Stimulated activated CD8-positive, alpha-beta memory T cell treated with anti-CD3 and anti-CD28 coated beads, Interleukin-4, amount 100 ng/mL, for 1 hour (primary cell): ENCODE data around the gene CLCN6.
"Not testable (repeated sequence)": the region's sequence is repeated elsewhere in the genome, so short reads cannot be mapped to it uniquely, and the experiment has no call there.

Experiments
- DNase-seq, 2 donors: peaks; one replicate each; pipeline ENCODE4 v3.0.0-alpha.2; 2020; ENCODE audit warnings: low read depth in 2 of 2, low spot score in 1 of 2

The CLCN6 gene

DNA sequence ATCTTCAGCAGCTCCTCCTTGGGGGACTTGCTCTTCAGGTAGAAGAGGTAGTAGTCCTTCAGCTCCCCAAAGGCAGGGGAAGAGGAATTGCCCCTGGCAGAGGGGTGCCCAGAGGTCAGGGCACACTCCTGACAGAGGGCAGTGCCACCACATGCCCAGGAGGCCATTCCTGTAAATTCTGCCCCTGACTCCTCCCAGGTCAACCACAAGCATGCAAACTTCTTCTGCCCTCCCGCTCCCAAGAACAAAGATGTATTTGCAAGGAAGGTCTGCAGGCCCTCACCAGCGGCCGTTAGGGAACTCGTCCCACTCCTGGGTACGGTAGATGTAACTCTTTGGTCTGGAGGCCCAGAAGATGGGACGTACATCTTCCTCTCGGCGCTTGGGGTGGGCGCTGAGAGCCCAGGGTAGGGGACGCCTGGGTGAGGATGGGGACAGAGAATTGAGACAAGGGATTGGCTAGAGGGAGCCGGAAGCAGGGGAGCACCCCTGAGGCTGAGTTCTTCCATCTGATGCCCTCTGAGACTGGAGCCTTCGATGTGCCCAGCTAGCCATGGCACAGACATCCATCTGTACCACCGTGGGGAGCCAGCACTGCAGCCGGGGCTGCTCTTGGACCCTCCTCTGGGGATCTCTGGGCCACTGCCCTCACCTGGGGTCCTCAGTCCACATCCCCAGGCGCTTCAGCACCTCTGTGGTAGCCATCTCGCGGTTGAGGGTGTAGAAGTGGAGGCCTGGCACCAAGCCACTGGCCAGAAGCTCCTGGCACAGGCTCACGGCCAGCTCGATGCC, 11.3 kb upstream of the CLCN6 start:
- DNase-seq: no peak

DNA sequence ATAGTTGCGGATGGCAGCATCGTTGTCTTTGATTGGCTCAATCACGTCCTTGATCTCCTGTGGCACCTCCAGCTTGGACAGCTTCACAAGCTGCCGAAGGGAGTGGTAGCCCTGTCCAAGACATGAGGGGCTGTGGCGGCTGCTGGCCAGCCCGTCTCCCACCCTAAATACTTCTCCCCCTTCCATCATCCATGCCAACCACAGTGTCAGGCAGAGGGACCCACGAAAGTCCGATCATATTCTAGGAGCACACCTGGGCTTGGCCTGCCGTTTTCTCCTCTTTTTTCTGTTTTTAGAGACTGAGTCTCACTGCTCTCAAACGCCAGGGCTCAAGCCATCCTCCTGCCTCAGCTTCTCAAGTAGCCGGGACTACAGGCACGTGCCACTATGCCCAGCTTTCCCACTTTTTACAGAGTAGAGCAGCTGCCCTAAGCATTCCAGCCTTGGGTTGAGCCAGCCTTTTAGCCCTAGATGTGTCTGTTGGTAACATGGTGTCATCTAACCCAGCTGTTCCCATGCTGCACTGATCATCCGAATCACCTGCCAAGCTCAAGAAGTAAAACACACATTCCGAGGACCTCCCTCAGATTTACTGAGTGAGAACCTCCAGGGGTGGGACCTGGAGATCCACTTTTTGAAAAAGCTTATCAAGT, 10.6 kb upstream of the CLCN6 start:
- DNase-seq: no peak

DNA sequence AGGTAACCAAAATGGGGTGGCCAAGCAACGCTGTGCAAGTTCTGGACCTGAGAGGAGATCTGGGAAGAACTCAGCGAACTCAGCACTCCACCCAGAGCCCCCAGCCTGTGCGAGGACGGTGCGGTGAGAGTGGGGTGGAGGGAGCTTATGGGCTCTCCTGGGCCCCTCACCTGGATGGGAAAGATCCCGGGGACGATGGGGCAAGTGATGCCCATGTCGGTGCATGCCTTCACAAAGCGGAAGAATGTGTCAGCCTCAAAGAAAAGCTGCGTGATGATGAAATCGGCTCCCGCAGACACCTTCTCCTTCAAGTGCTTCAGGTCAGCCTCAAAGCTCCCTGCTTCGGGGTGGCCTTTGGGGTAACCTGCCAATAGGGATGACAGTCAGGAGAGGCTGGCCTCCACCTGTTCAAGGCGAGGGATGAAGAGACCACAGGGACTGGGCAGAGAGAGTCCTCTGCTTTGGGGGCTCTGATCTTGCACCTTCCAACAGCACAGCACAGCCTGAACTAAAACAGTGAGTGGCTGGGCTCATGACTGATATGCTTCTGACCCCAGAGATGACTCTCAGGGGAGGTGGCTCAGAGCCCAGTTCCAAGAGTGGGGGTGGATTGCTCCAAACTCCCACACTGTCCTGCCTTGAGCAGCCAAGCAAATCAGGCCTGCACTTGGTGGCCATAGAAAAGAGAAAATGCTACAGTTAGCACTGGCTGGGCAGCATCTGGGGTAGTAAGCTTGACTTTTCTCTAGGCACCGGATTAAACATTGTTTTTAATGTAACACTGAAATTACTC, 9.8 kb upstream of the CLCN6 start:
- no peak for DNase-seq

DNA sequence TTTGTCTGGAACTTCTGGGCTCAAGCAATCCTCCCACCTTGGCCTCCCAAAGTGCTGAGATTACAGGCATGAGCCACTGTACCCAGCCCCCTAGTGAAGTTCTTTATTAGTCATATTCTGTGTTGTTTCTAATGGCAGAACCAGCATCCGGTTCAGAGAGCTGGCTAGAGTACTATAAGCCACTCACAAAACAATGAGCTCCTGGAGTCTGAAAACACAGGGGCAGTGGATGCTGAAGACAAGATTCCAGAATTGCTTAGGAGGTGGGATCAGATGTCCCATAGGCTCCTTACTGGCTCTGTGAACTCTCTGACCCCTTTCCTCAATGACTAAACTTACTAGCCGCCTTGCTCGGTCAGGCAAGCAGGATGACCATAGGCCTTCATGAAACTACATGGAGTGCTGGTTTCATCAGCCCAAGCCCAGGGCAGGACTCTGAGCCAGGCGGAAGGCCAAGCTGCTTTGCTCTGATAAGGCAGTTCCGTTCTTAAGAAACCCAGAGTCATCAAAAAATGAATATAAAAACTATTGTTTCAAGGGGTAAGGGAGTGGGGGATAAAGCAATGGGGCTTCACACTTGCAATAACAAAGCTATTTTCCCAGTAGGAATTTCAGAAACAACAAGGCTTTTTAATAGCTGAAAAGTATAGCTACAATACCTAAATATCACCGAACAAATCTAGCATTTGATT, 8.3 kb upstream of the CLCN6 start:
- no peak for DNase-seq

DNA sequence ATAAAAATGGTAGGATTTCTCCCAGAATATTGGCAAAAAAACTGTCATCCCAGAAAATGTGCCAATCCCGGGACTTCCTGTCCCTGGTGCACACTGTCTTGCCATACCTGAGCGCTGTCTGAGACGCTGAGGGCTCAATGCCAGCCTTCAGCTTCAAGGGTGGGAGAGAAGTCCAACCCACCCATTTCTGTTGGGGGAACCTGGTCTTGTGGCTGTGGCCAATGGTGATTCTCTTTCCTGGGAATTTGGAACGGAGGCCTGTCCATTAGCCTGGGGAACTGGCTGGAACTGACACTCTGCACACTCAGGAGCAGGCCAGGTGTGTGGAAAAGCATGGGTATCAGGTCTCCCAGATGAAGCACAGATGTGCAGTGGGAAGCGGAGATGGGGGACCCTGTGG, 6.9 kb upstream of the CLCN6 start:
- DNase-seq: no peak

DNA sequence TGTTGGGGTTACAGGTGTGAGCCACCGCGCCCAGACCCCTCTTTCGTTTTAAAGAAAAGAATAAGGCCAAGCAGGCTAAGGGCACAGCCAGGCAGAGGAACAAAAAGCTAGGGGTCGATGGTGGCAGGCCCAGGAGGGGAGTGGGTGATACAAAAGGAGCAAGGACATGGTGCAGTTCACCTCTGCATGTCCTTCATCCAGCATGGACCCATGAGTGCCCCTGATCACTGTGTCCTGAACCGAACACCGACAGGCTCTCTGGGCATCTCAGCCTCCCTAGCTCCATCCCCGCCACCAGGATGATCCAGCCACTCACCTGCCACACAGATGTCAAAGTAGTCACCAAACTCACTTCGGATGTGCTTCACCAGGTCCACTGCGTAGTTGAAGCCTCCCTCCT, 6.1 kb upstream of the CLCN6 start:
- DNase-seq: no peak

DNA sequence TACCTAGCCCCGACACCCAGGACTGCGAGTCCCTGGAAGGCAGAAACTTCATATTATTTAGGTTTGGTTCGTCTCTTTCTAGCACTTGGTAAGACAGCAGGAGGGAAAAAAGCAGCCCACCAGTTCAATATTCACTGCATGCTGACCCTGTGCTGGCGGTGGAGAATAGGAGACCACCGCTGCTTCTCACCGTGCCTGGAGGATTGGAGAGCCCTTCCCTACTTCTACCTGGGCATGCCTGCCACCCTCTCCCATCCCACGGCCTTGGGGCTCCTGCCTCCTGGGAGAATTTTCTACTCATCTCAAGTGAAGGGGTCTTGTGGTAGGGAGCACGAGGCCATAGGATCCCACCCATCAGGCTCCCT, 5.6 kb upstream of the CLCN6 start:
- DNase-seq: no peak

DNA sequence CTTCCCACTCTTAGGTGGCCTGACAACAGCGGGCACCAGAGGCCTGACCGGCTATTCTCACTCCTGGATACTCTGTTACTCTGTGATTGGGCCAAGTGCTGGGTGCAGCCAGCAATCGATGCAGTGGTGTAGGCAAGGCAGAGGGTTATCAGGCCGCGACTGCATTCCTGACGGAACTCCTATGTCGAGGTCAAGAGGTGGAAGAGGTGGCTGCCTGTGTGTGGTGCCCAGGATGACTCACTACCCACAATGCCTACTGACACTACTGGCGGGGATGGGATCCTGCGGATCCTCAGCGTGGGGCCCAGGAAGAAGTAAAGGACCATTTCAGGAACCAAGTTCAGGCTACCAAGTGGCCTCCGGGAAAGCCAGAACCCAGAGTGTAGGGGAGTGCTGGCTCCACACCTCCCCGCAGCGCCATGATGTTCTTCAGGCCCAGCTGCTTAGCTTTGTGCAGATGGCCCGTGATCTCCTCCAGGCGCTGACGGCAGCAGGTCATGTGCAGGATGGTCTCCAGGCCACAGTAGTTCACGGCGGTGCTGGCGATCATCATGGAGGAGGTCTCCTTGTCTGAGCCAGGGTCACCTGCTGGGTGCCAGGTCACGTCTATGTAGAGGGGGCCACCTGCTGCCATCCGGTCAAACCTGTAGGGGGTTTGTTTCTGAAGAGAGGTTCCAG, 5.1 kb upstream of the CLCN6 start:
- DNase-seq: no peak

DNA sequence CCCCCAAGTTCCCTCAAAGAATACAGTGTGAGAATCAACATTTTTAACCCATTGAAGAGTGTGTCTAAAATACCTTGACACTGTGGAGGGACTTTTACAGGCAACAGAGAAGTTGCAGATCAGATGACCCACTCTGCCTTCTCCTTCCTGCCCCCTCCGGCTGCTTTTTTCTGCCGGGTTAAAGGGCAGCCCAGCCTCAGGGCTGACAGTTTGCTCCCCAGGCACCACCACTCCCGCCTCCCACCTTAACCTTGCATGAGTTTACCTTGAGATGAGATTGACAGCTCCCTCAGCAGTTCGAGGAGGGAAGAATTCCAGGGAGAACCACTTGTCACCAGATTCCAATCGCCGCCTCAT, 3.4 kb upstream of the CLCN6 start:
- DNase-seq: no peak

DNA sequence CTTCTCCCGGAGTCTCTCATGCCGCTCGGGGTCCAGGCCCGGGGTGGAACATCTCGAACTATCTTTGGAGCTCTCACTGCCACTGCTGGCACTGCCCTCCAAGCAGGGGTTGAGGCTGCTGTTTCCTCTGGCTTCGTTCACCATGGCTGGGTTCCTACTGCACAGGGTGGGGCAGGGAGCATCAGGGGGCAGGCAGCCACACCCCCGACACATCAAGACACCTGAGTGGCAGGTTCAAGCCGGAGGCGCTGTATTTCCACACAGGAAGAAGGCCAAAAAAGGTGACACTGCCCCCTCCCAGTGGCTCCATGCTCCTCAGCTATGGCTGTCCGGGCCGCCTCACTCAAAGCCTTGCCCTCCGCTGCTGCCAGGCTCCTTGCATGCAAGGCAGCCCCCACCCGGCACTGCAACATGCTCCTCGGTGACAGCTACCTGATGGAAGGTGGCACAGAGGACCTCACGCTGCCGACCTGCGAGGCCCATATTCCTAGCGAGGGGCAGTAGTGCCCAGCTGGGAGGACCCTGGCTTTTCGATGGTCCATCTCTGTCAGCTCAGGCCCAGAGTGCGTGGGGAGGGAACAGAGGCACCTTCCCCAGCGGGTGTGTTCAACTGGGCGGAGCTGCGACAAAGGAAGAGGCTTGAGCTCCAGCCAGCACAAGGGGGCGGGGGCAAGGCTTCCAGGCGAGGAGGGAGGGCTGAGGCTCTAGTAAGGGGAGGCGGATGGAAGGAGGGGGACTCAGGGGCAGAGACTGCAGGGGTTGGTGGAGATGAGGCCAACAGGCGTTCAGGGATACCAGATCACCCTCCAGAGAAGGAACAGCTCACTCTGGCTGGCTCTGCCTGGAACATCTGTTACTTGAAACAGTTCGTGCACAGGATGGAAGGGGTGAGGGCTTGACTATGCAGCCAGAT, 2.8 kb upstream of the CLCN6 start:
- DNase-seq: peak; percentile 38 to 47

DNA sequence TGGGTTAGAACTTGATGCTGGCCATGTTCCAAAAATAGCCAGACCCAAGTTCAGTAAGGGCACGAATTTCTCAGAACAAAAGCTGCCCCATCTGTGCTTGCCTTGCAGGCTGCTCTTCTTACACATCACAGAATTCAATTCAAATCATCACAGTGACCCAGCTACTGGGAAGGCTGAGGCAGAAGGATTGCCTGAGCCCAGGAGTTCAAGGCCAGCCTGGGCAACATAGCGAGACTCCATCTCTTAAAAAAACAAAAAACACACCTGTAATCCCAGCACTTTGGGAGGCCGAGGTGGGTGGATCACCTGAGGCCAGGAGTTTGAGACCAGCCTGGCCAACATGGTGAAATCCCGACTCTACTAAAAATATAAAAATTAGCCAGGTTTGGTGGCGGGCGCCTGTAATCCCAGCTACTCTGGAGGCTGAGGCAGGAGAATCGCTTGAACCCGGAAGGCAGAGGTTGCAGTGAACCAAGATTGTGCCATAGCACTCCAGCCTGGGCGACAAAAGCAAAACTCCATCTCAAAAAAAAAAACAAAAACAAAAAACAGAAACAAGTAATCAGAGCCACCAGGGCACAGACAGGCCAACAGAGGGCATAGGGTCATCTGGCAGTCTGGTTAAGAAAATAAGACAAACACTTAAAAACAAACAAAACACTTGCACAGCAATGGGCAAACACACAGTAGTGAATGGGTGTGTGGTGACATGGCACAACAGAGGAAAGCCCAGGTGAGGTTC, 1.9 kb upstream of the CLCN6 start:
- not testable (repeated sequence) for DNase-seq

DNA sequence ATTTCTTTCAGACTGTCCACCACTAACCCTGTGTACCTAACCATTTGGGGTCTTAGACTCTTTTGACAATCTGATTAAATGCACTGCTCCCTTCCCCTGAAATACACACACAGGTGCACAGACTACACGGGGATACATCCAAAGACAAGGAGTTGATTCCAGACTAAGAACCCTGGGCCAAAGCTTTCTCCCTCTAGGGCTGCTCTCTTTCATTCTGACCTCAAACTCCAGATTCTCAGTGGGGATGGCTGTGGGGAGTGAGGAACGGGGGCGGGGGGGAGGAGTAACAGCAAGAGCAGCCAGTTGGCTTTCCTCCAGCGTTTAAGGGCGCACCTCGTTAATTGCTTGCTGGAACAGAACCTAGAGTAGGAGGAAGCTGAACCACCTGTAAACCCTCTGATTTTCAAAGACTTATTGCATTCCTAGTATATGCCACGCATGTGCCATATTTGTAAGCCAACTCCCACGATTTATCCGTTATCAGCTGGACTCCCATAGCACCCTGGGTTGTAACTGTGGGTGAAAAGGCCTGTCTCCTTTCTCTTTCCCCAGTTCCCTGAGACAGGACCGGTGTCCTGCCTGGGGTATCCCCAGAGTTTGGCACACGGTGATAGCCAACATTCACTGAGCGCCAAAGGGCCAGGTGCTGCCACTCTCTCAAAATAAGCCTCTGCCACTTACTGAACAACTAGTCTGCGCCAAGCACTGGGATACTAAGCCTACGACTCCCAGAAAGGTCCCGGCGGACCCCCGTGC, 1.1 kb upstream of the CLCN6 start:
- no peak for DNase-seq

DNA sequence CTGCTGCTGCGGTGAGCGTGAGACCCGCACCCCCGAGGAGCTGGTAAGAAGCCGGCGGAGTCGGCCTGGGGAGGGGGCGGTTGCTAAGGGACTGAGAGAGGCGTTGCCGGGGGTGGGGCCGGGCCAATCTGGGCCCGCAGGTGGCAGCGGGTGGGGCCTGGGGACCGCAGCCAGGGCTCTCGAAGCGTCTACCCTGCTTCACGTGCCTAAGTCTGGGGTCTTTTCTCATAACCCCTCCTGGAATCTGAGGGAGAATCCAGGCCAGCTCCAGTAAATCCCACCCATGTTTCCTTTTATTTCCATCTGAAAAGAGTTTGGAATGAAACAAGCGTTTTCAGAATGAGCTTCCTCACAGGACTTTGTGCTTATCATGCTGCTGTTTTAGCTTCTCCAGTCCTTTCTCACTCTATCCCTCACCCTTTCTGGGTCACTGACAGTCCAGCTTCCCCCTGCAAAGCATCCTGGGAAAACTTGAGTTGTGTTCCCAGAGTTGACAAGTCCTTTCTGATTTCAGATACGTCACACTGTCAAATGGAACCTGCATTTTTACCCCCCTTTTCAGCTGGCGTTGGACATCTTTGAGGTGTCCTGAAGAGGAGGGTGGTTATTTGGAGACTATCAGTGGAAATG, 431 bp downstream of the CLCN6 start:
- DNase-seq: no peak

DNA sequence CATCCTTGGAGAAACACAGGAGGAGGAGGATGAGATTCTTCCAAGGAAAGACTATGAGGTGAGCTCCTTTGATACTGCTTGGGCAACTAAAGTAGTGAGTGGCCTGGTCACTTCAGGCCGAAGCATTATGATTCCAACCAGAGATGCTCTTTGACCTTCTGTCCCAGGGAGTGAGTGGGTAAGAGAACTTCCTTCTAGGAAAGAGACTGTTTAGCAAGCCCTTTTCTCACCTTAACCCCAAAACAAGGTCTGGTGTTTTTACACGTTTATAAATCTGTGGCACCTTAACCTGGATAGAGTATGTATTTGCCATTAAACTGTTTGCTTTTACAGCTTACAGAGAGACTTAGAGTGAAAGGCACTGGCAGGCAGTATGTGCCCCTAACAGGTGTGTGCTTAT, 1.1 kb downstream of the CLCN6 start:
- no peak for DNase-seq

DNA sequence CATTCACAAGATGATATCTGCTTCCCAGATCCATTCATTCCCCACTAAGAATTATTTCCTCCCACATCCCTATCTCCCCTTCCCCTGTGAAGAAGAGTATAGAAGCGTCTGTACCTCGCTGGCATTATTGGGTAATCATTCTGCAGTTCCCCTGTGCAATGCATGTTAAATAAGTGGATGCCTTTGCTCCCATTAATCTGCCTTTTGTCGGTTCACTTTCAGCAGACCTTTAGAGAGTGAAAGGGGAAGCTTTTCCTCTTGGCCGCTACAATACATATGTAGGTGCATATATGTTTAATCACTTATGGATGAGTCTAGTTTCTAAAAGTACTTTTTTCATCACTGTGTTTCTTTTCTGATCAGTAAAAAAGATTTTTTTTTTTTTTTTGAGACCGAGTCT, 7.0 kb downstream of the CLCN6 start:
- no peak for DNase-seq

DNA sequence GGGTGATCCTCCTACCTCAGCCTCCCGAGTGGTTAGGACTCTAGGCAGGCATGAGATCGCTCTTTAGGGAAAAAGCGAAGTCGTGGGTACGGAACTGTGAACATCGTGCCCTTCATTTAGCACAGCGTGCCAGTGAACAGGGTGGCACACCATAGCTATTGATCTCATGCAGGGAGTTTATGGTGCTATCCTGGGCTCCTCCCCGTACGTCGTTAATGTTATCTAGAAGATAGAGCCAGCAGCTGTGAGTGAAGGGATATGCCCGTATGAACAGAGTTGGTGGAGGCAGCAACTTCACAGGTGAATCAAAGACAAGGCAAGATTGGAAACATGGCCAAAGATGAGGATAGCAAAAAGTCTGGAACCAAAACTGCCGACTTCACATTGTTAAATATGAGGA, 11.2 kb downstream of the CLCN6 start:
- DNase-seq: no peak

DNA sequence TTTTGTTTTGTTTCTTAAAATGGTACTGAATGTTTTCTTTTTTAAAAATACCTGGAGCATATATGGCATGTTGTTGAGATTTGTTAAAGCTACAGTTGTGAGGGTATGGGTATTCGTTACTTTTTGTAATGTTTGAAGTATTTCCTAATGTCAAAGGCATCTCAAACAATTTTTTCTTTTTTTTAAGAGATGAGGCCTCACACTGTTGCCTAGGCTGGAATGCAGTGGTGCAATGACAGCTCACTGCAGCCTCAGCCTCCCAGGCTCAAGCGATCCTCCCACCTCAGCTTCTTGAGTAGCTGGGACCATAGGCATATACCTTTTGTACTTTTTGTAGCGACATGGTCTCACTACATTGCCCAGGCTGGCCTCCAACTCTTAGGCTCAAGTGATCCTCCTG, 16.1 kb downstream of the CLCN6 start:
- DNase-seq: no peak
